ENCODE results near the gene WASHC3.

Gene WASHC3

DNA sequence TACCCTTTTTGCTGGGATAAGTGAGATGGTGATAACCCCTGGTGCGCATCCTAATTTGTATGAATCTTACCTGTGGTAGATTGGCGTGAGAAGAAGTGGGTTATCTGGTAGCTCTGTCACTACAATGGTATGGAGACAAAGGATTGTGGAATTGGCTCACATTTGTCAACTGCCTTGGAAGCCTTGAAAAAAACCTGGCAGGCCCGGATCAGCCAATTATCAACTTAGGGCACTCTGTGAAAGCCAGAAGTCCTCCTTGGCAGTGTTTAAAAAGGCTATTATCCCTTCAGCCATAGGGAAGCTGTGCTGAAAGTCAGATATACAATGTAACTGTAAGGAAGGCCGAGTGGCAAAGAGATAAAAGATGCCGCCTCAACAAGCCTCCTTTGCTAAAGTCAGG is 56.5 kb downstream of the WASHC3 start:
- POLR2A ChIA-PET = no interaction called here
- CTCF ChIA-PET = no interaction called here

DNA sequence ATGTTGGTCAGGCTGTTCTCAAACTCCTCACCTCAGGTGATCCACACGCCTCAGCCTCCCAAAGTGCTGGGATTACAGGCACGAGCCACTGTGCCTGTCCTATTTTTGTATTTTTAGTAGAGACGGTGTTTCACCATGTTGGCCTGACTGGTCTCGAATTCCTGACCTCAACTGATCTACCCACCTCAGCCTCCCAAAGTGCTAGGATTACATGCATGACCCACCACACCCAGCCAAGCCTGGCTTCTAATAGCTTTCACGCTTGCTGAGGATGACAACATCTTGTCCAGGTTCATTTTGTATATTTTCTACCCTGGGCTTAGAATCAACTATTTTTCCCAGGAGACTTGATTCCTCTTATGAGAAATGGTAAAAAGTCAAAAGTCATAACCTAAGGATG is 64.7 kb downstream of the WASHC3 start:
- H3K4me3 ChIP-seq (ENCODE audit: low read depth, low read length) = no peak overlapping the region
- TF ChIP-seq, protein P1, sequence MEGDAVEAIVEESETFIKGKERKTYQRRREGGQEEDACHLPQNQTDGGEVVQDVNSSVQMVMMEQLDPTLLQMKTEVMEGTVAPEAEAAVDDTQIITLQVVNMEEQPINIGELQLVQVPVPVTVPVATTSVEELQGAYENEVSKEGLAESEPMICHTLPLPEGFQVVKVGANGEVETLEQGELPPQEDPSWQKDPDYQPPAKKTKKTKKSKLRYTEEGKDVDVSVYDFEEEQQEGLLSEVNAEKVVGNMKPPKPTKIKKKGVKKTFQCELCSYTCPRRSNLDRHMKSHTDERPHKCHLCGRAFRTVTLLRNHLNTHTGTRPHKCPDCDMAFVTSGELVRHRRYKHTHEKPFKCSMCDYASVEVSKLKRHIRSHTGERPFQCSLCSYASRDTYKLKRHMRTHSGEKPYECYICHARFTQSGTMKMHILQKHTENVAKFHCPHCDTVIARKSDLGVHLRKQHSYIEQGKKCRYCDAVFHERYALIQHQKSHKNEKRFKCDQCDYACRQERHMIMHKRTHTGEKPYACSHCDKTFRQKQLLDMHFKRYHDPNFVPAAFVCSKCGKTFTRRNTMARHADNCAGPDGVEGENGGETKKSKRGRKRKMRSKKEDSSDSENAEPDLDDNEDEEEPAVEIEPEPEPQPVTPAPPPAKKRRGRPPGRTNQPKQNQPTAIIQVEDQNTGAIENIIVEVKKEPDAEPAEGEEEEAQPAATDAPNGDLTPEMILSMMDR (IDR thresholded peaks at IDR 0.05; ENCODE audit: insufficient read depth, low read length, missing control alignments) = no peak
- ChIA-PET CTCF (no interaction called here), POLR2A (no interaction called here)
- no peak for DNase-seq (ENCODE audit: low read depth, low spot score)

More for the DNA sequence above, 56.5 kb downstream of the WASHC3 start:
- TF ChIP-seq, protein P1 (IDR thresholded peaks at IDR 0.05; ENCODE audit: insufficient read depth, low read length, missing control alignments) = no peak
- H3K4me3 ChIP-seq (ENCODE audit: low read depth, low read length) = no peak overlapping the region
- no peak for DNase-seq (ENCODE audit: low read depth, low spot score)

DNA sequence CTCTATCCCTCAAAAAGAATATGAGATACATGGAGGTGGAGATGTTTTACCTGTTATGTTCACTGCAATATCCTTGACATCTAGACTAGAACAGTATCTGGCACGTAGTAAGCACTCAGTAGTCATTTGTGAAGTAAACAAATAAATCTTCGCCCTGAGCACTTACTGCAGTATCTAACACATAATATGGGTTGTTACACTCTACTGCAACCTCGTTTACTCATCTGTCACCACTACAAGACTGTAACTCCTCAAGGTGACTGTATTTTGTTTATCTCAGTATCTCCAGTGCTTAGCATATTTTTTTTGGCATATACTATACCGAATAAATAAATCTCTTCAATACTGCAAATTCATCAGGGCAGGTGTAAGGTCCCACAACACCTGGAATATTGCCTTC is 66.1 kb downstream of the WASHC3 start:
- CTCF ChIA-PET = no interaction called here
- POLR2A ChIA-PET = no interaction called here
- TF ChIP-seq, protein P1 (IDR thresholded peaks at IDR 0.05; ENCODE audit: insufficient read depth, low read length, missing control alignments) = no peak
- DNase-seq (ENCODE audit: low read depth, low spot score) = no peak
- H3K4me3 ChIP-seq (ENCODE audit: low read depth, low read length) = no peak overlapping the region

DNA sequence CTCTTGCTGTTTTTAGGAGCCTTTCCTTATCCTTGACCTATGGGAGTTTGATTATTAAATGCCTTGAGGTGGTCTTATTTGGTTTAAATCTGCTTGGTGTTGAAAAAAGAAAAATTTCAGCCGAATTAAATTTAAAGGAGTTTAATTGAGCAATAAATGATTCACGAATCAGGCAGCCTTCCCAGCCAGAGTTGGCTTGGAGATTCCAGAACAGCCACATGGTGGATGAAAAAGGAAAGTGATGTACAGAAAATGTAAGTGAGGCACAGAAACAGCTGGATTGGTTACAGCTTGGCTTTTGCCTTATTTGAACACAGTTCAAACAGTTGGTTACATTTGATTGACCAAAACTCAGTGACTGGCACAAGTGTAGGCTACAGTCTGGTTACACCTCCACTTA is 69.7 kb downstream of the WASHC3 start:
- DNase-seq (ENCODE audit: low read depth, low spot score) = no peak
- CTCF ChIA-PET = interaction anchor here (1.3 kb wide), 1 partner anchor 36 kb away, joined by 3 read pairs; no protein-coding TSS in a partner anchor
- no peak overlapping the region for H3K4me3 ChIP-seq (ENCODE audit: low read depth, low read length)
- POLR2A ChIA-PET = no interaction called here
- TF ChIP-seq, protein P1 (IDR thresholded peaks at IDR 0.05; ENCODE audit: insufficient read depth, low read length, missing control alignments) = no peak

DNA sequence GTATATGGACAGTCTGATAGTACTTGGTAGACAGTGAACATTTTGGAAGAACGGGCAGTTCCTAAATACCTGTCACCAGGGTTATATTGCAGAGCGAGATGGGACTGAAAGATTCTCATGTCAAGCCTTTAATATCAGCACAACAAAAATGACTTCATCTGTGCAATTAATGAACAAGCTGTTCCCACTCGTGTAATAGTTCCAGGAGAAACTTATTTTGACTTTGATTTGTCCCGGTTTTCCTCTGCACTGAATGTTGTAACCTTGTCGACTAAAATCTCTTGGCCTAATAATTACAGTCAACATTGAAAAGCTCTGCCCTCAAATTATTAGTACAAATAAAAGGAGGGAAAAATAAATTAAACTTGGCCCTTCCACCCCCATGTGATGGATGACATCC is 79.5 kb downstream of the WASHC3 start:
- H3K4me3 ChIP-seq (ENCODE audit: low read depth, low read length) = no peak overlapping the region
- TF ChIP-seq, protein P1 (IDR thresholded peaks at IDR 0.05; ENCODE audit: insufficient read depth, low read length, missing control alignments) = no peak
- ChIA-PET CTCF (no interaction called here), POLR2A (no interaction called here)
- no peak for DNase-seq (ENCODE audit: low read depth, low spot score)

DNA sequence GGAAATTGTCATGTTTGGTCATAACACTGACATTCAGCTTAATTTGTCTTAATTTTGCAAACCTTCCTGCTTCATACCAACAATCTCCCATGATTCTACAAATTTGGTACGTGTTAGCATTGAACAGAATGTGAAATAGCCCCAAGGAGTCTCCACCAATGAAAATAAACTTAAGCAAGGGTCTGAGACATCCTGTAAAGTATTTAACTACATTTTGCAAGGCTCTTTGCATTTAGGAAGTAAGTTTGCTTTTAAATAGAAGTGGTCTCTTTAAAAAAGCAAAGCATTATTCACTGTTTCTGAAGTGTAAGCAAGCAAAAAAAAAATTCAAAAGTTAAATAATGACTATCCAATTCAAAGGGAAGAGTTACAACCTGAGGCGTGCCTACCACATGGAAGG is 79.9 kb downstream of the WASHC3 start:
- DNase-seq (ENCODE audit: low read depth, low spot score) = no peak
- H3K4me3 ChIP-seq (ENCODE audit: low read depth, low read length) = no peak overlapping the region
- TF ChIP-seq, protein P1 (IDR thresholded peaks at IDR 0.05; ENCODE audit: insufficient read depth, low read length, missing control alignments) = no peak
- ChIA-PET CTCF (interaction anchor here (1.2 kb wide), 1 partner anchor 41 kb away, joined by 3 read pairs; no protein-coding TSS in a partner anchor), POLR2A (no interaction called here)
